GM21528 (cell line): ENCODE results near the gene AKT3.
"Not testable (repeated sequence)": the region's sequence is repeated elsewhere in the genome, so short reads cannot be mapped to it uniquely, and the experiment has no call there.

Experiments used
- ATAC-seq: cut with Tn5 transposase; IDR thresholded peaks from one replicate; pipeline ENCODE4 v1.9.1; 2021; ENCODE audit warnings: mild to moderate bottlenecking, moderate library complexity; ENCODE audit not compliant: unreplicated experiment, low FRiP score

The AKT3 gene

GRCh38 chr1:243713470-243714186 lies 136.4 kb downstream of the AKT3 start:
- ATAC-seq, result no peak

- ATAC-seq, result no peak
Observed at GRCh38 chr1:243712941-243713340, 137.1 kb downstream of the AKT3 start.

- no peak for ATAC-seq
Observed at GRCh38 chr1:243712242-243712641, 137.8 kb downstream of the AKT3 start.

- no peak for ATAC-seq
Observed at GRCh38 chr1:243710467-243710866, 139.6 kb downstream of the AKT3 start.

- ATAC-seq, result no peak
Observed at GRCh38 chr1:243708210-243708609, 141.8 kb downstream of the AKT3 start.

- no peak for ATAC-seq
Observed at GRCh38 chr1:243706563-243706962, 143.5 kb downstream of the AKT3 start.

- ATAC-seq, result no peak
Observed at GRCh38 chr1:243705585-243705984, 144.5 kb downstream of the AKT3 start.

- no peak for ATAC-seq
Observed at GRCh38 chr1:243701872-243702271, 148.2 kb downstream of the AKT3 start.

- ATAC-seq, result no peak
Observed at GRCh38 chr1:243693800-243694199, 156.2 kb downstream of the AKT3 start.

GRCh38 chr1:243686159-243686558 lies 163.9 kb downstream of the AKT3 start:
- no peak for ATAC-seq

- ATAC-seq, result no peak
Observed at GRCh38 chr1:243680860-243681259, 169.2 kb downstream of the AKT3 start.

GRCh38 chr1:243672539-243673074 lies 177.4 kb downstream of the AKT3 start:
- ATAC-seq, result no peak

- ATAC-seq, result peak; percentile 64
Observed at GRCh38 chr1:243667591-243667990, 182.5 kb downstream of the AKT3 start.

GRCh38 chr1:243667133-243667532 lies 182.9 kb downstream of the AKT3 start:
- ATAC-seq, result peak; percentile 20

- no peak for ATAC-seq
Observed at GRCh38 chr1:243663651-243664050, 186.4 kb downstream of the AKT3 start.

- not testable (repeated sequence) for ATAC-seq
Observed at GRCh38 chr1:243662169-243662568, 187.9 kb downstream of the AKT3 start.

GRCh38 chr1:243658594-243659105 lies 191.4 kb downstream of the AKT3 start:
- ATAC-seq, result no peak

GRCh38 chr1:243657793-243658192 lies 192.2 kb downstream of the AKT3 start:
- ATAC-seq, result no peak

GRCh38 chr1:243649530-243649929 lies 200.5 kb downstream of the AKT3 start:
- not testable (repeated sequence) for ATAC-seq

- no peak for ATAC-seq
Observed at GRCh38 chr1:243646841-243647240, 203.2 kb downstream of the AKT3 start.

- ATAC-seq, result no peak
Observed at GRCh38 chr1:243645281-243645680, 204.8 kb downstream of the AKT3 start.

- no peak for ATAC-seq
Observed at GRCh38 chr1:243642936-243643335, 207.1 kb downstream of the AKT3 start.
